AG04449 (cell line): ENCODE measurements around the gene ELP4.

Experiments
- CTCF ChIA-PET: fragments of 350-600 bp; formaldehyde crosslinking; extraction: SDS; loops from one replicate; lab custom pipeline; 2021; ENCODE audit warnings: antibody characterized with exemption; lab: Yijun Ruan, JAX
- POLR2A ChIA-PET: fragments of 400-600, 350-600 bp; formaldehyde crosslinking; extraction: SDS; loops from one replicate; lab custom pipeline; 2020; ENCODE audit warnings: antibody characterized with exemption, inconsistent platforms; lab: Yijun Ruan, JAX
- DNase-seq: peaks from one replicate; pipeline ENCODE4 v3.0.0-alpha.2; 2010; ENCODE audit warnings: low read depth, low spot score
- H3K4me3 ChIP-seq: 2 replicates; pipeline ENCODE4 v1.5.1; 2011; ENCODE audit warnings: low read depth, mild to moderate bottlenecking, control low read depth, low read length
- CTCF ChIP-seq: IDR thresholded peaks from one replicate; pipeline ENCODE4 v1.5.1; 2011; ENCODE audit warnings: mild to moderate bottlenecking, moderate library complexity, low read length, control low read depth, inconsistent platforms; ENCODE audit not compliant: insufficient read depth; ENCODE audit errors: missing control alignments

Gene ELP4

GRCh38 chr11:31817621-31818424, 308.3 kb downstream of the ELP4 start:
- H3K4me3 ChIP-seq = 0 out of 2 replicates have a peak overlapping the region, but pooled peaks have one; percentile 6
- ChIA-PET CTCF (no interaction called here), POLR2A (no interaction called here)
- no peak for DNase-seq
- TF ChIP-seq CTCF = no peak

- H3K4me3 ChIP-seq = no peak overlapping the region
- CTCF ChIA-PET = no interaction called here
- no peak for TF ChIP-seq CTCF
- DNase-seq = no peak
- POLR2A ChIA-PET = no interaction called here
Measured at GRCh38 chr11:31818425-31818755, 308.8 kb downstream of the ELP4 start.

GRCh38 chr11:31818874-31819331, 309.3 kb downstream of the ELP4 start:
- POLR2A ChIA-PET = no interaction called here
- no peak overlapping the region for H3K4me3 ChIP-seq
- no peak for TF ChIP-seq CTCF
- DNase-seq = no peak
- CTCF ChIA-PET = no interaction called here

- ChIA-PET CTCF (no interaction called here), POLR2A (no interaction called here)
- no peak overlapping the region for H3K4me3 ChIP-seq
- no peak for TF ChIP-seq CTCF
- no peak for DNase-seq
Measured at GRCh38 chr11:31819621-31820437, 310.3 kb downstream of the ELP4 start.

- H3K4me3 ChIP-seq = no peak overlapping the region
- ChIA-PET CTCF (no interaction called here), POLR2A (no interaction called here)
- TF ChIP-seq CTCF = no peak
- no peak for DNase-seq
Measured at GRCh38 chr11:31820438-31820818, 310.9 kb downstream of the ELP4 start.

GRCh38 chr11:31821235-31821764, 311.7 kb downstream of the ELP4 start:
- H3K4me3 ChIP-seq = no peak overlapping the region
- no peak for DNase-seq
- POLR2A ChIA-PET = no interaction called here
- TF ChIP-seq CTCF = no peak
- CTCF ChIA-PET = no interaction called here
